PC-3 (cell line): ENCODE results near the gene TLE7. TPM values are rescaled to one million over a fixed set of nuclear protein-coding genes. Genes with fewer than 3 reads are reported as not detected.

ENCODE experiments used
- ATAC-seq: fragments of 200-7000 bp; cut with Tn5 transposase; 2 replicates; pipeline ENCODE4 v1.9.1; 2020; ENCODE audit warnings: mild to moderate bottlenecking, moderate library complexity
- BruUV-seq: library from RNA; stranded (reverse); fragments of 400-500 nt; replicated peaks from 2 replicates; lab custom pipeline; 2021; lab: Mats Ljungman, UMichigan
- CTCF ChIA-PET: fragments of 300-600 bp; sonication (Branson Sonifier 250); formaldehyde crosslinking; loops from one replicate; lab custom pipeline; 2022; ENCODE audit warnings: antibody characterized with exemption; lab: Charles Lee
- POLR2A ChIA-PET: fragments of 300-600 bp; sonication (Branson Sonifier 250); formaldehyde crosslinking; loops from one replicate; lab custom pipeline; 2022; ENCODE audit warnings: antibody characterized with exemption; ENCODE audit not compliant: unreplicated experiment; lab: Charles Lee
- DNase-seq: peaks from one replicate; pipeline ENCODE4 v3.0.0-alpha.2; 2015
- H2AFZ ChIP-seq: fragments of 300-600 bp; sonication (generic); 2 replicates; pipeline ENCODE4 v1.6.0; 2016; ENCODE audit warnings: antibody characterized with exemption, low read length
- H3F3A ChIP-seq: fragments of 300-600 bp; sonication (generic); one replicate; pipeline ENCODE4 v1.6.0; 2017; ENCODE audit warnings: antibody characterized with exemption, low read length, control low read depth, mild to moderate bottlenecking; ENCODE audit not compliant: unreplicated experiment
- H3K27ac ChIP-seq: fragments of 300-600 bp; sonication (generic); 2 replicates; pipeline ENCODE4 v1.5.1; 2016; ENCODE audit warnings: mild to moderate bottlenecking, low read length
- H3K27me3 ChIP-seq: fragments of 300-600 bp; sonication (generic); 2 replicates; pipeline ENCODE4 v1.6.1; 2016; ENCODE audit warnings: low read length, mixed read lengths
- H3K36me3 ChIP-seq: fragments of 300-600 bp; sonication (generic); 2 replicates; pipeline ENCODE4 v1.6.1; 2016; ENCODE audit warnings: low read depth, mixed run types, low read length, mixed read lengths
- H3K4me1 ChIP-seq: fragments of 300-600 bp; sonication (generic); 2 replicates; pipeline ENCODE4 v1.5.1; 2016; ENCODE audit warnings: low read length; ENCODE audit not compliant: insufficient read depth
- H3K4me2 ChIP-seq: fragments of 300-600 bp; sonication (generic); 2 replicates; pipeline ENCODE4 v1.6.0; 2016; ENCODE audit warnings: low read length
- H3K4me3 ChIP-seq: fragments of 300-600 bp; sonication (generic); 2 replicates; pipeline ENCODE4 v1.5.1; 2016; ENCODE audit warnings: mild to moderate bottlenecking, low read length, mixed read lengths
- H3K79me2 ChIP-seq: fragments of 300-600 bp; sonication (generic); 2 replicates; pipeline ENCODE4 v1.6.1; 2017; ENCODE audit warnings: low read length, mixed read lengths
- H3K9ac ChIP-seq: fragments of 300-600 bp; sonication (generic); 2 replicates; pipeline ENCODE4 v1.6.0; 2016; ENCODE audit warnings: mild to moderate bottlenecking, low read length
- H3K9me2 ChIP-seq: fragments of 300-600 bp; sonication (generic); replicated peaks from 2 replicates; pipeline ENCODE4 v1.6.1; 2016; ENCODE audit warnings: mixed run types, low read length, mixed read lengths
- H3K9me3 ChIP-seq: fragments of 300-600 bp; sonication (generic); 2 replicates; pipeline ENCODE4 v1.6.1; 2016; ENCODE audit warnings: low read length, mixed read lengths
- H4K20me1 ChIP-seq: fragments of 300-600 bp; sonication (generic); 2 replicates; pipeline ENCODE4 v1.6.1; 2016; ENCODE audit warnings: low read length, mixed read lengths
- CTCF ChIP-seq: fragments of 300-600 bp; sonication (generic); conservative IDR thresholded peaks from 2 replicates; pipeline ENCODE4 v1.5.1; 2017; ENCODE audit warnings: antibody characterized with exemption, low read depth, mild to moderate bottlenecking, low read length
- EZH2 ChIP-seq: fragments of 300-600 bp; sonication (generic); IDR thresholded peaks from one replicate; pipeline ENCODE4 v1.6.1; 2017; ENCODE audit warnings: antibody characterized with exemption, mild to moderate bottlenecking, low read length; ENCODE audit not compliant: unreplicated experiment
- EZH2phosphoT487 ChIP-seq: fragments of 300-600 bp; sonication (generic); IDR thresholded peaks from 2 replicates; pipeline ENCODE4 v1.6.1; 2018; ENCODE audit warnings: mild to moderate bottlenecking, antibody characterized with exemption, low read length, borderline replicate concordance
- intact Hi-C: fragments of 100-400 bp; cut with micrococcal nuclease; formaldehyde crosslinking; loops from 2 replicates; pipeline ENCODE4 v1.9.0; 2023
- total RNA-seq: library from RNA; depleted of rRNA; stranded (reverse); fragments of >200 nt; gene quantifications from 2 replicates; pipeline ENCODE4 v1.2.3, GENCODE V29; 2014

Gene TLE7
- total RNA-seq, 1 experiment from 2014 or later, result not detected

- H4K20me1 ChIP-seq, result no peaks in the 10 kb centered on the region
- POLR2A ChIA-PET, result no interaction called here
- CTCF ChIA-PET, result interaction anchor here (0.9 kb wide), 1 partner anchor 136 kb away, joined by 4 read pairs; no protein-coding TSS in a partner anchor
- ATAC-seq (no peak), DNase-seq (no peak)
- no peak overlapping the region for H3K27ac ChIP-seq
- intact Hi-C loops, result no loop called here
- H3K4me3 ChIP-seq, result no peak overlapping the region
- no peaks in the 10 kb centered on the region for H3F3A ChIP-seq
- H3K4me2 ChIP-seq, result no peak overlapping the region
- H3K79me2 ChIP-seq, result no peaks in the 10 kb centered on the region
- peaks cover 10% of the 10 kb centered on the region for H3K27me3 ChIP-seq
- no peaks in the 10 kb centered on the region for H3K9me3 ChIP-seq
- TF ChIP-seq CTCF (no peak), EZH2phosphoT487 (no peak), EZH2 (no peak)
- no peak overlapping the region for H3K9ac ChIP-seq
- no peaks in the 10 kb centered on the region for H3K9me2 ChIP-seq
- no peaks in the 10 kb centered on the region for H3K4me1 ChIP-seq
- BruUV-seq, result no TSS peak
- H3K36me3 ChIP-seq, result no peaks in the 10 kb centered on the region
- no peak overlapping the region for H2AFZ ChIP-seq
These were observed 12.3 kb downstream of the TLE7 start for GRCh38 chr16:71429581-71429980.

- no peak for ATAC-seq
These were observed 13.0 kb downstream of the TLE7 start for GRCh38 chr16:71428883-71429282.

GRCh38 chr16:71428385-71428784 is 13.5 kb downstream of the TLE7 start:
- no peaks in the 10 kb centered on the region for H3K9me3 ChIP-seq
- ATAC-seq (no peak), DNase-seq (no peak)
- no peak overlapping the region for H3K4me3 ChIP-seq
- H3K27ac ChIP-seq, result no peak overlapping the region
- H3F3A ChIP-seq, result no peaks in the 10 kb centered on the region
- no peaks in the 10 kb centered on the region for H3K36me3 ChIP-seq
- no peak overlapping the region for H3K4me2 ChIP-seq
- H3K27me3 ChIP-seq, result peaks cover 17% of the 10 kb centered on the region
- no peak for TF ChIP-seq EZH2
- TF ChIP-seq CTCF, result no peak
- TF ChIP-seq EZH2phosphoT487, result no peak
- CTCF ChIA-PET, result no interaction called here
- H4K20me1 ChIP-seq, result no peaks in the 10 kb centered on the region
- no peaks in the 10 kb centered on the region for H3K79me2 ChIP-seq
- BruUV-seq, result no TSS peak
- intact Hi-C loops, result no loop called here
- H3K9me2 ChIP-seq, result no peaks in the 10 kb centered on the region
- POLR2A ChIA-PET, result no interaction called here
- H3K9ac ChIP-seq, result no peak overlapping the region
- H2AFZ ChIP-seq, result no peak overlapping the region
- no peaks in the 10 kb centered on the region for H3K4me1 ChIP-seq

More at GRCh38 chr16:71428883-71429282, 13.0 kb downstream of the TLE7 start:
- Histone ChIP-seq H3K9me3 (no peaks in the 10 kb centered on the region), H3F3A (no peaks in the 10 kb centered on the region), H3K9ac (no peak overlapping the region), H3K36me3 (no peaks in the 10 kb centered on the region), H3K4me2 (no peak overlapping the region), H3K27ac (no peak overlapping the region), H3K4me3 (no peak overlapping the region), H3K4me1 (no peaks in the 10 kb centered on the region), H4K20me1 (no peaks in the 10 kb centered on the region), H3K79me2 (no peaks in the 10 kb centered on the region), H3K9me2 (no peaks in the 10 kb centered on the region), H2AFZ (no peak overlapping the region), H3K27me3 (peaks cover 16% of the 10 kb centered on the region)
- CTCF ChIA-PET, result interaction anchor here (0.9 kb wide), 1 partner anchor 137 kb away, joined by 4 read pairs; no protein-coding TSS in a partner anchor
- DNase-seq, result no peak
- no peak for TF ChIP-seq EZH2phosphoT487
- BruUV-seq, result no TSS peak
- POLR2A ChIA-PET, result no interaction called here
- intact Hi-C loops, result no loop called here
